ENCODE results near the gene CFTR.

Gene CFTR

DNA sequence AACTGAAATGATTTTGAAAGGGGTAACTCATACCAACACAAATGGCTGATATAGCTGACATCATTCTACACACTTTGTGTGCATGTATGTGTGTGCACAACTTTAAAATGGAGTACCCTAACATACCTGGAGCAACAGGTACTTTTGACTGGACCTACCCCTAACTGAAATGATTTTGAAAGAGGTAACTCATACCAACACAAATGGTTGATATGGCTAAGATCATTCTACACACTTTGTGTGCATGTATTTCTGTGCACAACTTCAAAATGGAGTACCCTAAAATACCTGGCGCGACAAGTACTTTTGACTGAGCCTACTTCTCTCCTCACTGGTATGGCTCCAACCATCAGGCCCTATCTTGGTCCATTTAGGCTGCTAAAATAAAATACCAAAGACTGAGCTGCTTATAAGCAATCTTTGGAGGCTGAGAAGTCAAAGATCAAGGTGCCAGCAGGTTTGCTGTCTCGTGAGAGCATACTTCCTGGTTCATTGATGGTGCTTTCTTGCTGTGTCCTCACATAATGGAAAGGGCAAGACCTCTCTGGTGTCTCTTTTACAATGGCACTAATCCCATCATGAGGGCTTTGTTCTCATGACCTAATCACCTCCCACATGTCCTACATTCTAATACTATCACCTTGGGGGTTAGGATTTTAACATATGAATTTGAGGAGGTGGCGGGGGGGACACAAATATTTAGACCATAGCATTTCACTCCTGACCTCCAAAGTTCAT, 173.3 kb downstream of the CFTR start:
- DNase-seq (ENCODE audit: low read depth), result no peak

DNA sequence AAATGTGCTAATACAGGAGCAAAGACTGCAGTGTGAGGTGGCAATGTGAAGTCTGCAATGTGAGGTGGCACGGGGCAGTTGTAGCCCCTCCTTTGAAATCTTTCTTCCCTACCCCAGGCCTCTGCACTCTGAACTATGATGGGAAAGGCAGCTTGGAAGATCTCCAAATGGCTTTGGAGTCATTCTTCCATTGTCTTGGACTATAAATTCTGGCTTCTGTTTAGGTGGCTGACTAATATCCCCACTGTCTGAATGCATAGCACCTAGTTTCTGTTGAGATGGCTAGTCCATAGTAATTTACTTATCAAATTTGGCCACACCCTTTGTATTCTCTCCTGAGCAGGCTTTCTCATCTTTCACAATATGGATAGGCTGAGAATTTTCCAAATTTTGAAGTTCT, 175.0 kb downstream of the CFTR start:
- DNase-seq (ENCODE audit: low read depth), result no peak

DNA sequence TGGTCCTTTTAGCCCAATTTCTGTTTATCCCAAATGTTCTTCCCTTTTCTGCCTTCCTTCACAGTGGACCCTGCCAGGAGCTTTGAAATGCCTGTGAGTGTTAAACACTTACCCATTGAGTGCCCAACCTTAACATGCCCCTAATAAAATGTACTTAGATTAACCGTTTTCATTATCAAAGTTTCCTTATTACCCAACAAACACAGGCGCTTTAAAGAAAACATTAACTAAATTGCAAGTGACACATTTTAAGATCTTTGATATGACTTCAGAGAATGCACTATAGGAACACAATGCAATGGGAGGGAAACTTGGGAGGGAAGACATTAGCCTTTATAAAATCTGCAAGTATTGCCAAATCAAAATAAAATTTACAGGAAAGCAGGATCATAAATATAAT, 177.0 kb downstream of the CFTR start:
- no peak for DNase-seq (ENCODE audit: low read depth)

DNA sequence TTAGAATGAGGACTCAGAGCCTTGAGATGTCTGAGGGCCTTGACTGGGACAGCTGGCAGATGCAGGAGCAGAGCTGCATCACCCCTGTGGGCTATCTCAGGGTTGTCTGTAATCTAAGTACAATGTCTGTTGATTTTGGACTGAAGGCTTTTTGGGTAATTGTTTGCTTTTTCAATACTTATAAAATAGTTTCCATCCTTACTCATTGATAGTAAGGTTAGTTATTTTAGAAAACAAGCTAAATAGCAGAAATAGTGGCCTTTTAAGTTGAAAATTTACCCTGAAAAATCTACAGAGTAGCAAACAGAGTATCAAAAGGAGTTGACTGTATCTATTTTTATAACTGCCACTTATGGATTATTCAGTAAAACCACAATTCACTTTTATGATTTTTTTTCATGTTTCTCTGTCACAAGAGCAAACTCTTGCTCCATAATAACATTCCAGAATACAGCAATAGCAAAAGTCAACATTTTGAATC, 179.7 kb downstream of the CFTR start:
- no peak for DNase-seq (ENCODE audit: low read depth)

DNA sequence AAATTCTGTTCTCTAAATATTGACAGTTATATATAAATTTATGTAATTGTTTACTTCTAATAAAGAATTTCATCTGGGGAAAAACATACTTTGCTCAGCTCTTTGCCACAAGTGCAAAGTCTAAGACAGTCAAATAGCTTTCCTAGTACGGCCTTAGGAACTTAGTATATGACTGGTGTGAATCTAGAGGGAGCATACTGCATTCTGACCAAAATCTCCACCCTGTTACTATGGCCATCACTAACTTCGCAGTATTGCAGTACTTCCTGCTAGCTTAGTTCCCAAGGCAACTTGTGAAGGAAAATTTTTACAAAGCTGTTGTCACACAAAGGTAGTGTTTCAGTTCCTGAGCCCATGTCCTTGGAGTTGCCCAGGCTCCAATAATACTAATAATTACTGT, 181.5 kb downstream of the CFTR start:
- no peak for DNase-seq (ENCODE audit: low read depth)

DNA sequence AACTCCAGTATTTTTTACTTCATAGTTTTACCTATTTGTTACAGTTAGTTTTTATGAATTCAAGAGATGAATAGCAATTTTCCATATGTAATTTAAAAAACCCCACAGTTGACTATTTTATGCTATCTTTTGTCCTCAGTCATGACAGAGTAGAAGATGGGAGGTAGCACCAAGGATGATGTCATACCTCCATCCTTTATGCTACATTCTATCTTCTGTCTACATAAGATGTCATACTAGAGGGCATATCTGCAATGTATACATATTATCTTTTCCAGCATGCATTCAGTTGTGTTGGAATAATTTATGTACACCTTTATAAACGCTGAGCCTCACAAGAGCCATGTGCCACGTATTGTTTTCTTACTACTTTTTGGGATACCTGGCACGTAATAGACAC, 184.2 kb downstream of the CFTR start:
- no peak for DNase-seq (ENCODE audit: low read depth)

DNA sequence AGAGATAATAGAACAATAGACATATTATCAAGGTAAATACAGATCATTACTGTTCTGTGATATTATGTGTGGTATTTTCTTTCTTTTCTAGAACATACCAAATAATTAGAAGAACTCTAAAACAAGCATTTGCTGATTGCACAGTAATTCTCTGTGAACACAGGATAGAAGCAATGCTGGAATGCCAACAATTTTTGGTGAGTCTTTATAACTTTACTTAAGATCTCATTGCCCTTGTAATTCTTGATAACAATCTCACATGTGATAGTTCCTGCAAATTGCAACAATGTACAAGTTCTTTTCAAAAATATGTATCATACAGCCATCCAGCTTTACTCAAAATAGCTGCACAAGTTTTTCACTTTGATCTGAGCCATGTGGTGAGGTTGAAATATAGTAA, 185.5 kb downstream of the CFTR start:
- DNase-seq (ENCODE audit: low read depth), result no peak

DNA sequence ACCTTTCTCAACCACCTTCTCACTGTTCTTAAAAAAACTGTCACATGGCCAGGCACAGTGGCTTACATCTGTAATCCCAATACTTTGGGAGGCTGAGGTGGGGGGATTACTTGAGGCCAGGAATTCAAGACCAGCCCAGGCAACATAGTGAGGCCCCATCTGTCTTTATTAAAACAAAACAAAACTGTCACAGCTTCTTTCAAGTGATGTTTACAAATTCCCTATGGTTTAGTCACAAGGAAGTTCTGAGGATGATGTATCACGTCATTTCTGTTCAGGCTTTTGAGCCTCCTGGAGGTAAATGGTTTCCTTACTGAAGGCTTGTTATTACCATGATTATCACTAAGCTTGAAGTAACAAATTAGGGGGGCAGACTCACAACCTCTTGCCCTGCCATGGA, 186.2 kb downstream of the CFTR start:
- peak; percentile 80 for DNase-seq (ENCODE audit: low read depth)

DNA sequence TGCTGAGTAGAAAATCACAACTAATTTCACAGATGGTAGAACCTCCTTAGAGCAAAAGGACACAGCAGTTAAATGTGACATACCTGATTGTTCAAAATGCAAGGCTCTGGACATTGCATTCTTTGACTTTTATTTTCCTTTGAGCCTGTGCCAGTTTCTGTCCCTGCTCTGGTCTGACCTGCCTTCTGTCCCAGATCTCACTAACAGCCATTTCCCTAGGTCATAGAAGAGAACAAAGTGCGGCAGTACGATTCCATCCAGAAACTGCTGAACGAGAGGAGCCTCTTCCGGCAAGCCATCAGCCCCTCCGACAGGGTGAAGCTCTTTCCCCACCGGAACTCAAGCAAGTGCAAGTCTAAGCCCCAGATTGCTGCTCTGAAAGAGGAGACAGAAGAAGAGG, 186.9 kb downstream of the CFTR start:
- DNase-seq (ENCODE audit: low read depth), result no peak

DNA sequence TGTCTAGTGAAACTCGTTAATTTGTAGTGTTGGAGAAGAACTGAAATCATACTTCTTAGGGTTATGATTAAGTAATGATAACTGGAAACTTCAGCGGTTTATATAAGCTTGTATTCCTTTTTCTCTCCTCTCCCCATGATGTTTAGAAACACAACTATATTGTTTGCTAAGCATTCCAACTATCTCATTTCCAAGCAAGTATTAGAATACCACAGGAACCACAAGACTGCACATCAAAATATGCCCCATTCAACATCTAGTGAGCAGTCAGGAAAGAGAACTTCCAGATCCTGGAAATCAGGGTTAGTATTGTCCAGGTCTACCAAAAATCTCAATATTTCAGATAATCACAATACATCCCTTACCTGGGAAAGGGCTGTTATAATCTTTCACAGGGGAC, 187.6 kb downstream of the CFTR start:
- no peak for DNase-seq (ENCODE audit: low read depth)

DNA sequence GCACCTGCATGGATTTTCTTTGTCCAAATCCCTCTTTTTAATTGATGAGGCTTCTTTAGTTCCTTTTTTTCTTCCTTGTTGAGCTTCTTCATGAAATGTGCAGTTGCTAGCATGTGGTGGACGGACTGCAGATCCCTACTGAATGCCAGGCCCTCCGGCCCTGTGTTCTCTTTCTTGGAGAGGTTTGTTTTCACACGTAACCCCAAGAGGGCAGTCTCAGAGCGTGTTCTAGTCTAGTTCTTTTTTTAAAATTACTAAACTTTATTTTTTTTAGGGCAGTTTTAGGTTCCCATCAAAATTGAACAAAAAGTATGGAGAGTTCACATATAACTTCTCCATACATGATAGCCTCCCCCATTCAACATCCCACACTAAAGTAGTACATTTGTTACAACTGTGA, 190.0 kb downstream of the CFTR start:
- DNase-seq (ENCODE audit: low read depth), result no peak

DNA sequence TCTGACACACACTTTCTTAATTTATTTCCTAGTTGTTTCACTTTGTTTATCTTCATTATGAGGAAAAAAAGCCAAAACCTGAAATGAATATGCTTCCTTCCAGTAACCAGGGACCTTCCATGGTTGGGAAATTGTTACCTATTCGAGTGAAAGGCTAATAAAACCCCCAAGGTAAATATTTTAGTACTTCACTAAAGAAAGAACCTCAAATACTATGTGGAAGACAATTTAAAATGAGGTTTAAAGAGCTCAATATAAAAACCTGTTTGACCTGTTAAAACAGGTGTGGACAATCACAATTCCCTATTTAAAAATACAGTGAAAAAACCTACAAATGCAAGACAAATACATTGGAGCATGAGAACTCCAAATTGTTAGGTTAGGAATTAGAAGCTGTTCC, 192.6 kb downstream of the CFTR start:
- DNase-seq (ENCODE audit: low read depth), result no peak

DNA sequence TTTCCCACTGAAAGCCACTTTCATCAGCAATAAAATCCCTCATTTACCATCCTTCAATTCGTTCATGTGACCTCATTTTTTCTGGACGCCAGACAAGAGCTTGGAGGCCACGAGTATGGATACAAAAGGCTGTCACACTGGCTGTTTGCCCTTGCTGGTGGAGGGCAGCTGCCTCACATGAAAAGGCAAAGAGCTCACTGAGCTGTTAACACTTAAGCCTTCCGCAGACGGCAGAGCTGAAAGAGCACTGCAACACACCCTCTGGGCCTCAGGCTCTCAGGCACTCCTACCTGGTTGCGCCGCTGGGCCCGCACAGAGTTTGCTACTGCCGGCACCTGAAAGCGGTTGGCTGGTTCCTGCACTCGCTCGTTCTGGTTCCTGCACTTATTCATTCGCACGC, 193.5 kb downstream of the CFTR start:
- DNase-seq (ENCODE audit: low read depth), result no peak

DNA sequence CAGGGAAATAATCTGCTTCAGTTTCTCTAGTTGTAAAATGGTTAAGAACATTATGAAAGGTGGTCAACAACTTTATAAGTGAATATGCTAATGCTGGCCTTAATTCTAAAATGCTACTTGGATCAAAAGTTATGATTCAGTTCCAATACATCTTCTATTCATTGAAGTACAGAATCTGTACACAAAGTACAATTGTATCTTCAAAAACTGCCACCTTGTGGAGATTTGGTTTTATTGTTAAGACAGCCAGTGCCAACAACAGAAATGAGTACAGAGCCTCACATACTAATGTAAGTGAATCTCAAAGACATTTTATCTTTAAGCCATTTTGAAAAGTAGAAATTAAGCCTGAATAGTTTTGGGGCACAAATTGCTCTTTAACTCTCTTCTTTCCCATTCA, 194.0 kb downstream of the CFTR start:
- DNase-seq (ENCODE audit: low read depth), result peak; percentile 55

DNA sequence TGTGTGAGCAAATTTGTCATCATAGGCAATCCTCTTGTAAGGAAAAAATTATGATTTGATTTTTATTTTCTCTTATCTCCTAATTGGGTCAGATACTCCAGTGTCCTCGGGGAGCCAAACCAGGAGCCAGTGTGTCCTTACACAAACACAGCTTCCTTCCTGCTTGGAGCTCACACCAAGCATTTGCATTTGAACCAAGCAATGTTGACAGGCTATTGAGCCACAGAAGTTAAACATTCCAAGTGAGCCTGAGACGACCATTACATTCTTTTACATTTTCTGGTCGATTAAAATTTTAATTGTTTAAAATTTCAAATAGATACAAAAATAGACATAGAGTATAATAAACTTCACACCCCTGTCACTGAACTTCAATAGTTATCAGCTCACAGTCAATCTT, 194.8 kb downstream of the CFTR start:
- DNase-seq (ENCODE audit: low read depth), result no peak

DNA sequence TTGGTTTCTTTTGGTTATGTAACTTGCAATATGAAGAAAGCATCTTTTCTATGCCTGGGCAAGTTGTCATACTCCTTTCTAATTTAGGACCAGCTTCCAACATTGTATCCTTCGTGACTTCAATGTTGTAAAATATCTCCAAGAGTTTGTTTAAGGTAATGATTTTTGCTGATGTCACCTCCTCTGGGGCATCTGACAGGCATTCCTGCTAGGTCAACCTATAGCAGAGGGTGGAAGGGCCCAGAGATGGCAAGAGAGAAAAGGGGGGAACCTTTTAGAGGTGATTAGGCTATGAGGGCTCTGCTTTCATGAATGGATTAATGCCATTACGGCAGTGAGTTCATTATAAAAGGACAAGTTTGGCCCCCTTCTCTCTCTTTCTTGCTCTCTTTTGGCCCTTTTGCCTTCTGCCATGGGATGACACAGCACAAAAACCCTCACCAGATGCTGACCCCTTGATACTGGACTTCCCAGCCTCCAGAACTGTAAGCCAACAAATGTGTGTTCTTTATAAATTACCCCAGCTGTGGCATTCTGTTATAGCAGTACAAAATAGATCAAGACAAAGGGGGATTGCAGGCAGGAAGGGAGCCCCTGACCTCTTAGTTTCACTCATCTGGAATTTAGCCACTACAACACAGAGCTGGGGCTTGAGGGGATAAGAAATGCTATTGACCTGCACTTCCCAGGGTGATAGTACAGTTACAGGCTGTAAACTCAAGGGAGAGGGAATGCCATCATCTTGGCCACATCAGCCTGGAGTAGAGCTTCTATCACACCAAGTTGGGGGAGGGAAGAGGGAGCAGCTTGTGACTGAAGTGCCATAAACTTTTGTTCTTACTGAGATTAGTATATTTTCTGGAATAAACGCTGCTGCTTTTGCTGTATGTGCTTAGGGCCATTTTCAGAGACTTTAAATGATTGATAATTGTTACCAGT, 195.9 kb downstream of the CFTR start:
- DNase-seq (ENCODE audit: low read depth), result no peak

DNA sequence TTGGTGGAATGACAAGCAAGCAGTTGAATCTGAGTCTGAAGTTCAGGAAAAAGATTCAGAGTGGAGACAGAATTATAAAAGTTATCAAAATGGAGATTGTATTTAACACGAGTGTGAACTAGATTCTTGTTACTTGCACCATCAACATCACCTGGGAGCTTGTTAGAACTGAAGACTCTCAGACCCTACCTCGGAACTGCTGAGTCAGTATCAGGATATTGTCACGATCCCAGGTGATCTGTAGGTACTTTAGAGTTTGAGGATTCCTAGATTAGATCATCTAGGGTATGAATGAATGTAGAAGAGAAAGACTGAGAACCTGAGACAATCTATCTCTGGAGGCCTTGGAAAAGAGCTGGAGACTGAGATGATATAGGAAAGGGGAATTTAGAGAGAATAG, 199.3 kb downstream of the CFTR start:
- DNase-seq (ENCODE audit: low read depth), result no peak

DNA sequence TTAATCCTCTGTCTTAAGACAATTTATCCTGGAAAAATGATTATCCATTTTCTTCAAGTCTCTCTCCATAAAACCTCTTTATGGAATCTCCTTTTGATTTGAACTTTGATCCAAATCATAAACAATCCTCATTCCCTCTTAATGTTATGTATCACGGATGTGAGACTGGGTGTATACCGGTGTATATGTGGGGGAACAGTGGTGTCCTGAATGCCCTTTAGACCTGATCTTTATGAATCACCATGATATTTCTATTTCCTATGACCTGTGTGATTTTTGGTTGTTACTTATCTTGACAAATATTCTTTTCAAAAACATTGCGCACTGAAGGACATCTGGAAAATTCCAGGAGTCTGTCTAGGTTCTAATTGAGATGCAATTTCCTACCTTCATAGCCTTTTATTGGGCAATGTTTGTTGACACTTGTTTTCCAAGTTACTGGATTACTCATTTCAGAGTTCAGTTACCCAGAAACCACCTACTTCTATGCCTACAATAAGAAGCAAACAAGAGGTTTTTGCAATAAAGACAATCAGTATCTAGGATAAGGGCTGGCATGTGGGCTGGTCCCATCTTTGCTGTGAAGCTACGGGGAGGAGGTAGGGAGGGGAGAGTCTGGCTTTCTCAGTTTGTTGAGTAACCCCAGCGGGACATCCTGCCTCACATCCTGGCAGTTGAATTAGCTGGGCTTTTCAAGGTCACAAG, 203.0 kb downstream of the CFTR start:
- DNase-seq (ENCODE audit: low read depth), result peak; percentile 2

DNA sequence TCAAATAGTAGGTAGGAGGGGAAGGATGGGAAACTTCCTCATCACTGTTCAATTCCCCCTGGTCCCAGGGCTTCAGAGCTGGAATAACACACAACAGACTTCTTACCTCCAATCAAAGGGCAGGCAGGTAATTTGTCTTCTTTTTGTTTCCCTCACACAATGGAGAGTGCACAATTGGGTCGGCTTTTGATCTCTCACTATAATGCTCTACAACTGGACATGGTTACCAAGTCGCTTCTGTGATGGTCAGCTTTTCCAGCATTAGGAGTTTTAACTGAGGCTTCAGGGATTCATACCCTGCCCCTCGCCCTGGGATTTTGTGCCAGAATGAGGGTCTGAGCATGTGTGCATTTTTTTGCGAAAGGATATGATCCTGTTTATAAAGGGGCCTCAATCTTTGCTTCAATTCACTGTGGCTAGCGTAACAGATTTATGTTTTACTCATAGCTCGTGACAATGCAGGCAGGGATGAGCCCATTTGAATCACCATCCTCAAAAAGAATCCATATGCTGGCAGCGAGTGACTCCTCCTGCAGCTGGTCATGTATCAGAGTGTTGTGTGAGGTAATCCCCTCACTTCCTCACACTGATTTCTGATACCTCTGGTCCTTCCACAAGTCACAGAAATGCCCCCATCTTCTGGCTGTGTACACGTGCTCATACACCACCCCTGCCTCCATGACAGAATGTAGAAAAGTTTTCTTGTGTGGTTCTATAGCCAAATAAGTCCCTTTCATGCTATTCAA, 203.8 kb downstream of the CFTR start:
- DNase-seq (ENCODE audit: low read depth), result peak; percentile 22

DNA sequence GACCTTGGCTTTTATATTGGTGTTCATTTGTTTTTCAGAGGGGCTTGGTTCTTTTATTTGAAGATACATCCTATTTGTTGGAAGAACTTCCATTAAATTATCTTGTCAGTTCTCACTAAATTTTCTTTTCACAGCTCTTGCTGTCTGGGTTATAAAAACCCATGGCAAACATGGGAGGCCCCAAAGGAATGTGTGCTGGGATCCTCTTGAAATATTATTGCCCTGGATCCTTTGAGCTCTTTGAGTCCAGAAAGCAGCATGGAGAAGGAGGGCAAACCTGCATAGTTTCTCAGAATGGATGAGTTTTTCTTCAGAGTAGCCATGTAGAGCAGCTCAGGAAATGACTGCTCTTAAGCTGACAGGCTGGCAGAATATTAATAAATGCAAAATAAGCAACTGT, 206.0 kb downstream of the CFTR start:
- no peak for DNase-seq (ENCODE audit: low read depth)

DNA sequence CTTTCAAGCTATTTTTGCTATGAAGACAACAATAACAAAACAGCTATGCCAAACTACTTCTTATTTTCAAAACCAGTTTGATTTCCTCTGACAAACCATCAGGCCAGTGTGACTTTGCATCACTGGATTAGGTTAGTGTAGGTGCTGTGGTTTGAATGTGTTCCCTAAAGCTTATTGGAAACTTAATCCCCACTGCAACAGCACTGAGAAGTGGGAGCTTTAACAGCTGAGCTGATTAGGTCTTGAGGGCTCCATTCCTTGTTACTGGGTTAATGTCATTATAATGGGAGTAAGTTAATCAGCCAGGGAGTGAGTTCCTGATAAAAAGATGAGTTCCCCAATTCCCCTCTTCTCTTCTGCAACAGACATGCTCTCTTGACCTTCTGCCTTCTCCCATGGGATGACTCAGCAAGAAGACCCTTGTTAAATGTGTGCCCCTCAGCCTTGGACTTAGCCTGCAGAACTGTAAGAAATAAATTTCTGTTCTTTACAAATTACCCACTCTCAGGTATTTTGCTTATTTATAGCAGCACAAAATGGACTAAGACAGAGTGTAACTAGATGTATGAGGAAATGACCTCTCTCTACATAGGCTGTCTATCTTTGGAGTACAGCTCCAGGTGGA, 206.6 kb downstream of the CFTR start:
- DNase-seq (ENCODE audit: low read depth), result no peak

DNA sequence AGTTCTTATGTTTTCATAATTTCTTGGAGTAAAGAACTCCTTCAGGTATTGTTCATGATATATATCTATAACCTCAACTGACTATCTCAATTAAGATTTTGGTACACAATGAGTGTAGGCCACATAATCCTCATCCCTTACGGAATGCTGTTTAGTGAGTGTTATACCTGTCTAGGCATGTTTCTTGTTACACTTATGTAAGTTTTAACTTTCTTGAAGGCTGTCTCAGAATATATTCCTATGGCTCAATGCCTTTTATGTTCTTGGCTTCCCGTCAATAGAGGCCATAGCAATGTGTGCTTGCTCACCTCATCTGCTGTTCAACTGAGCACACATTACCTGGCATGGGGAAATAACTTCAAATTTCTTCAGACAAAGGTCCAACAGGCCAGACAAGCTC, 208.3 kb downstream of the CFTR start:
- no peak for DNase-seq (ENCODE audit: low read depth)

All from ELR (cell line).